H9 (cell line): ENCODE data around the gene P4HTM. TPM values are rescaled to one million over a fixed set of nuclear protein-coding genes. Genes with fewer than 3 reads are reported as not detected.

ENCODE experiments used
- DNase-seq: peaks from one replicate; pipeline ENCODE4 v3.0.0-alpha.2; 2017
- H2AFZ ChIP-seq: one replicate; pipeline ENCODE4 v1.6.1; 2013; ENCODE audit warnings: mild to moderate bottlenecking, low read length, control low read depth, moderate library complexity
- H2AK5ac ChIP-seq: 2 replicates; pipeline ENCODE4 v1.6.1; 2013; ENCODE audit warnings: low read length, control low read depth, mixed read lengths; ENCODE audit not compliant: insufficient read length
- H2BK120ac ChIP-seq: one replicate; pipeline ENCODE4 v1.6.1; 2013; ENCODE audit warnings: low read depth, mild to moderate bottlenecking, low read length, control low read depth, inconsistent platforms; ENCODE audit not compliant: poor library complexity, severe bottlenecking
- H2BK12ac ChIP-seq: 2 replicates; pipeline ENCODE4 v1.6.1; 2013; ENCODE audit warnings: low read length, control low read depth, mixed read lengths, low read depth; ENCODE audit not compliant: insufficient read length
- H2BK15ac ChIP-seq: 2 replicates; pipeline ENCODE4 v1.6.1; 2013; ENCODE audit warnings: low read depth, low read length, control low read depth
- H2BK20ac ChIP-seq: one replicate; pipeline ENCODE4 v1.6.1; 2013; ENCODE audit warnings: low read depth, mild to moderate bottlenecking, low read length, control low read depth, inconsistent platforms; ENCODE audit not compliant: poor library complexity, severe bottlenecking
- H2BK5ac ChIP-seq: 2 replicates; pipeline ENCODE4 v1.6.1; 2013; ENCODE audit warnings: low read length, control low read depth, mixed read lengths; ENCODE audit not compliant: insufficient read length
- H3K14ac ChIP-seq: 2 replicates; pipeline ENCODE4 v1.6.1; 2013; ENCODE audit warnings: low read length, control low read depth; ENCODE audit not compliant: insufficient read depth
- H3K18ac ChIP-seq: 2 replicates; pipeline ENCODE4 v1.6.1; 2013; ENCODE audit warnings: low read depth, mild to moderate bottlenecking, mixed read lengths, low read length, control low read depth; ENCODE audit not compliant: insufficient read length
- H3K23ac ChIP-seq: 2 replicates; pipeline ENCODE4 v1.6.1; 2013; ENCODE audit warnings: low read length, control low read depth, mixed read lengths, low read depth; ENCODE audit not compliant: insufficient read length
- H3K23me2 ChIP-seq: 2 replicates; pipeline ENCODE4 v1.6.1; 2013; ENCODE audit warnings: low read depth, mild to moderate bottlenecking, mixed read lengths, low read length, control low read depth; ENCODE audit not compliant: insufficient read length, poor library complexity, severe bottlenecking
- H3K27ac ChIP-seq: 2 replicates; pipeline ENCODE4 v1.5.1; 2013; ENCODE audit warnings: low read length, control low read depth, mixed read lengths, low read depth; ENCODE audit not compliant: insufficient read length
- H3K27me3 ChIP-seq: 2 replicates; pipeline ENCODE4 v1.6.1; 2013; ENCODE audit warnings: low read length, control low read depth, inconsistent platforms; ENCODE audit not compliant: insufficient read depth
- H3K4ac ChIP-seq: 2 replicates; pipeline ENCODE4 v1.6.1; 2013; ENCODE audit warnings: low read depth, mild to moderate bottlenecking, control low read depth, inconsistent platforms, low read length, moderate library complexity
- H3K4me1 ChIP-seq: 2 replicates; pipeline ENCODE4 v1.6.1; 2013; ENCODE audit warnings: low read length, control low read depth, inconsistent platforms; ENCODE audit not compliant: insufficient read depth
- H3K4me2 ChIP-seq: 2 replicates; pipeline ENCODE4 v1.6.1; 2013; ENCODE audit warnings: low read length, control low read depth, mixed read lengths; ENCODE audit not compliant: insufficient read length, insufficient read depth
- H3K56ac ChIP-seq: 2 replicates; pipeline ENCODE4 v1.6.1; 2013; ENCODE audit warnings: low read depth, mild to moderate bottlenecking, mixed read lengths, low read length, control low read depth; ENCODE audit not compliant: insufficient read length
- H3K79me1 ChIP-seq: 2 replicates; pipeline ENCODE4 v1.6.1; 2013; ENCODE audit warnings: low read depth, mild to moderate bottlenecking, moderate library complexity, low read length, control low read depth, inconsistent platforms; ENCODE audit not compliant: insufficient read depth, poor library complexity, severe bottlenecking
- H3K79me2 ChIP-seq: 2 replicates; pipeline ENCODE4 v1.6.1; 2013; ENCODE audit warnings: low read length, control low read depth, inconsistent platforms; ENCODE audit not compliant: insufficient read depth
- H3K9ac ChIP-seq: 2 replicates; pipeline ENCODE4 v1.6.1; 2013; ENCODE audit warnings: low read length, control low read depth, mixed read lengths; ENCODE audit not compliant: insufficient read length; ENCODE audit errors: extremely low read depth
- H3K9me3 ChIP-seq: one replicate; pipeline ENCODE4 v1.6.1; 2013; ENCODE audit warnings: low read depth, low read length, inconsistent platforms; ENCODE audit not compliant: control insufficient read depth
- H3T11ph ChIP-seq: one replicate; pipeline ENCODE4 v1.6.1; 2013; ENCODE audit warnings: mild to moderate bottlenecking, low read length, control low read depth, inconsistent platforms
- H4K20me1 ChIP-seq: one replicate; pipeline ENCODE4 v1.6.1; 2013; ENCODE audit not compliant: control insufficient read depth, insufficient read length, insufficient read depth
- H4K5ac ChIP-seq: 2 replicates; pipeline ENCODE4 v1.6.1; 2013; ENCODE audit warnings: low read depth, mild to moderate bottlenecking, mixed read lengths, low read length, control low read depth; ENCODE audit not compliant: insufficient read length
- H4K8ac ChIP-seq: replicated peaks from 2 replicates; pipeline ENCODE4 v1.6.1; 2013; ENCODE audit warnings: low read length, control low read depth, mixed read lengths, low read depth; ENCODE audit not compliant: insufficient read length
- H4K91ac ChIP-seq: 2 replicates; pipeline ENCODE4 v1.6.1; 2013; ENCODE audit warnings: low read depth, mild to moderate bottlenecking, moderate library complexity, mixed read lengths, low read length, control low read depth; ENCODE audit not compliant: insufficient read length
- H3K27ac Mint-ChIP-seq, 3 experiments: 2 replicates in 2 of 3; 3 replicates in 1 of 3; pipeline ENCODE4 v1.8.0; 2020 to 2021; ENCODE audit warnings: mixed read lengths in 3 of 3, mild to moderate bottlenecking in 1 of 3, moderate library complexity in 1 of 3
- H3K27me3 Mint-ChIP-seq: 2 replicates; pipeline ENCODE4 v1.8.0; 2021; ENCODE audit warnings: low read depth, mild to moderate bottlenecking, moderate library complexity, mixed read lengths
- H3K36me3 Mint-ChIP-seq, 3 experiments: 2 replicates in 2 of 3; 3 replicates in 1 of 3; pipeline ENCODE4 v1.8.0; 2020 to 2021; ENCODE audit warnings: low read depth in 3 of 3, mixed read lengths in 3 of 3; ENCODE audit not compliant: insufficient read depth in 1 of 3
- H3K4me1 Mint-ChIP-seq, 2 experiments: 2 replicates each; pipeline ENCODE4 v1.8.0; 2020; ENCODE audit warnings: mixed read lengths in 2 of 2
- H3K4me3 Mint-ChIP-seq, 2 experiments: 2 replicates in 1 of 2; 3 replicates in 1 of 2; pipeline ENCODE4 v1.8.0; 2020 to 2021; ENCODE audit warnings: mild to moderate bottlenecking in 2 of 2, mixed read lengths in 2 of 2, moderate library complexity in 1 of 2
- H3K9me3 Mint-ChIP-seq, 2 experiments: 2 replicates in 1 of 2; 3 replicates in 1 of 2; pipeline ENCODE4 v1.8.0; 2020; ENCODE audit warnings: mild to moderate bottlenecking in 2 of 2, mixed read lengths in 2 of 2, moderate library complexity in 1 of 2
- WGBS: extraction: QIAGEN DNeasy Blood & Tissue Kit; methylation state at CpG from one replicate; pipeline ENCODE4 v1.1.7; 2013; ENCODE audit warnings: missing lambda C conversion rate, low lambda C conversion rate, mixed read lengths; ENCODE audit not compliant: insufficient read length; ENCODE audit errors: extremely low coverage; 5-methylcytosine and 5-hydroxymethylcytosine counted together
- total RNA-seq: library from RNA; stranded (reverse); gene quantifications from 2 replicates; pipeline ENCODE4 v1.2.1, GENCODE V29; 2021
- TF ChIP-seq, protein P1 (sequence below): fragments of 200-600 bp; sonication (generic); conservative IDR thresholded peaks from 3 replicates; pipeline ENCODE4 v1.8.0; 2021; ENCODE audit warnings: antibody characterized with exemption, mild to moderate bottlenecking

The P4HTM gene
- total RNA-seq, 1 experiment from 2014 or later, result 36.0 TPM

DNA sequence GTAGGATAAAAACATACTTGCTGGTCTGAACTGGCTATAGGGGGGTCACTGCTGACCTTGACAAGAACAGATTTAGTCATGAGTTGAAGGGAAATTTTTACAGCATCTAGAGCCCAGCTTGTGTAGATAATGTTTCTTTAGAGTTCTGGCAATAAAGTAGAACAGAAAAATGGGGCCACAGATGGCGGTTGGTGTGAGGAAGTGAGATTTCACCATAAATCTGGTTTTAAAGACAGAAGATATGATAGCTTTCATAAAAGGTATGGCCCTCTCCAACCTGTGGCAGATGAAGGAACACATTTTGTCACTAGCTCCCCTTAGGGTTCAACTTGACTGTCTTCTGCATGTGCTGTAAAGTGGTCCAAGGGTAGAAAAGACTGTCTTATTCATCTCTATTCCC, 63.5 kb downstream of the P4HTM start:
- Histone ChIP-seq H4K8ac (no peak overlapping the region), H3K14ac (no peak overlapping the region), H3K9me3 (no peaks in the 10 kb centered on the region), H2AFZ (no peak overlapping the region), H2BK15ac (no peak overlapping the region), H4K20me1 (no peaks in the 10 kb centered on the region), H2BK12ac (no peak overlapping the region), H3K18ac (no peak overlapping the region), H3K4me1 (no peaks in the 10 kb centered on the region), H3K9ac (no peak overlapping the region), H2BK120ac (no peak overlapping the region), H4K91ac (no peak overlapping the region), H3K79me1 (no peaks in the 10 kb centered on the region), H3K27ac (no peak overlapping the region), H2BK5ac (no peak overlapping the region), H4K5ac (no peak overlapping the region), H3K23ac (no peak overlapping the region), H3T11ph (no peak overlapping the region), H3K56ac (no peak overlapping the region), H3K23me2 (no peaks in the 10 kb centered on the region), H2AK5ac (no peak overlapping the region), H3K4ac (no peak overlapping the region), H3K4me2 (no peak overlapping the region), H2BK20ac (no peak overlapping the region), H3K27me3 (no peaks in the 10 kb centered on the region), H3K79me2 (peaks cover 3% of the 10 kb centered on the region; the same call in 1 of the 2 replicates)
- H3K4me3 Mint-ChIP-seq, result no peak overlapping the region
- peaks cover 43 to 75% (median 75%) of the 10 kb centered on the region in 3 experiments; a peak in 6 of 7 replicates for H3K36me3 Mint-ChIP-seq
- TF ChIP-seq, protein P1, sequence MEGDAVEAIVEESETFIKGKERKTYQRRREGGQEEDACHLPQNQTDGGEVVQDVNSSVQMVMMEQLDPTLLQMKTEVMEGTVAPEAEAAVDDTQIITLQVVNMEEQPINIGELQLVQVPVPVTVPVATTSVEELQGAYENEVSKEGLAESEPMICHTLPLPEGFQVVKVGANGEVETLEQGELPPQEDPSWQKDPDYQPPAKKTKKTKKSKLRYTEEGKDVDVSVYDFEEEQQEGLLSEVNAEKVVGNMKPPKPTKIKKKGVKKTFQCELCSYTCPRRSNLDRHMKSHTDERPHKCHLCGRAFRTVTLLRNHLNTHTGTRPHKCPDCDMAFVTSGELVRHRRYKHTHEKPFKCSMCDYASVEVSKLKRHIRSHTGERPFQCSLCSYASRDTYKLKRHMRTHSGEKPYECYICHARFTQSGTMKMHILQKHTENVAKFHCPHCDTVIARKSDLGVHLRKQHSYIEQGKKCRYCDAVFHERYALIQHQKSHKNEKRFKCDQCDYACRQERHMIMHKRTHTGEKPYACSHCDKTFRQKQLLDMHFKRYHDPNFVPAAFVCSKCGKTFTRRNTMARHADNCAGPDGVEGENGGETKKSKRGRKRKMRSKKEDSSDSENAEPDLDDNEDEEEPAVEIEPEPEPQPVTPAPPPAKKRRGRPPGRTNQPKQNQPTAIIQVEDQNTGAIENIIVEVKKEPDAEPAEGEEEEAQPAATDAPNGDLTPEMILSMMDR, result no peak
- no peaks in the 10 kb centered on the region for H3K9me3 Mint-ChIP-seq
- no peaks in the 10 kb centered on the region for H3K4me1 Mint-ChIP-seq
- no peaks in the 10 kb centered on the region for H3K27me3 Mint-ChIP-seq
- no peak overlapping the region for H3K27ac Mint-ChIP-seq
- WGBS, result no CpG with 5 or more reads among the region's 1 CpG
- DNase-seq, result no peak
